Choroid plexus epithelial cell (primary cell): ENCODE results near the gene LARGE2.
"Not testable (repeated sequence)": the region's sequence is repeated elsewhere in the genome, so short reads cannot be mapped to it uniquely, and the experiment has no call there.

ENCODE experiments used
- DNase-seq: peaks from one replicate; pipeline ENCODE4 v3.0.0-alpha.2; 2010; ENCODE audit warnings: low read depth
- H3K4me3 ChIP-seq: 2 replicates; pipeline ENCODE4 v1.5.1; 2011; ENCODE audit warnings: low read depth, mild to moderate bottlenecking, control low read depth, low read length, moderate library complexity
- CTCF ChIP-seq: conservative IDR thresholded peaks from 2 replicates; pipeline ENCODE4 v1.5.1; 2011; ENCODE audit warnings: low read depth, mild to moderate bottlenecking, control low read depth, inconsistent platforms, low read length, moderate library complexity

Gene LARGE2

GRCh38 chr11:45902452-45903380, 19.7 kb upstream of the LARGE2 start:
- no peak for DNase-seq
- H3K4me3 ChIP-seq: no peak overlapping the region
- no peak for TF ChIP-seq CTCF

- DNase-seq: no peak
These were observed 18.0 kb upstream of the LARGE2 start for GRCh38 chr11:45904309-45904915.

GRCh38 chr11:45905095-45905494, 17.4 kb upstream of the LARGE2 start:
- TF ChIP-seq CTCF: no peak
- no peak overlapping the region for H3K4me3 ChIP-seq
- DNase-seq: no peak

More at GRCh38 chr11:45904309-45904915, 18.0 kb upstream of the LARGE2 start:
- H3K4me3 ChIP-seq: no peak overlapping the region
- TF ChIP-seq CTCF: no peak

GRCh38 chr11:45905576-45905975, 16.9 kb upstream of the LARGE2 start:
- H3K4me3 ChIP-seq, DNase-seq: not testable (repeated sequence)

GRCh38 chr11:45906096-45906682, 16.3 kb upstream of the LARGE2 start:
- no peak overlapping the region for H3K4me3 ChIP-seq
- TF ChIP-seq CTCF: no peak
- DNase-seq: no peak

- no peak for TF ChIP-seq CTCF
- DNase-seq: no peak
These were observed 15.4 kb upstream of the LARGE2 start, which contains the start of gene FREY1 for GRCh38 chr11:45906965-45907611. FREY1 (minus strand) TSS chr11:45907271; CDS start chr11:45907245, 26 bp downstream.

GRCh38 chr11:45907911-45908370, 14.5 kb upstream of the LARGE2 start:
- no peak overlapping the region for H3K4me3 ChIP-seq
- no peak for DNase-seq
- TF ChIP-seq CTCF: no peak

More at GRCh38 chr11:45906965-45907611, 15.4 kb upstream of the LARGE2 start, which contains the start of gene FREY1:
- no peak within 1 kb of the TSS for H3K4me3 ChIP-seq
